ENCODE data around the gene OR4A16.

The OR4A16 gene, protein sequence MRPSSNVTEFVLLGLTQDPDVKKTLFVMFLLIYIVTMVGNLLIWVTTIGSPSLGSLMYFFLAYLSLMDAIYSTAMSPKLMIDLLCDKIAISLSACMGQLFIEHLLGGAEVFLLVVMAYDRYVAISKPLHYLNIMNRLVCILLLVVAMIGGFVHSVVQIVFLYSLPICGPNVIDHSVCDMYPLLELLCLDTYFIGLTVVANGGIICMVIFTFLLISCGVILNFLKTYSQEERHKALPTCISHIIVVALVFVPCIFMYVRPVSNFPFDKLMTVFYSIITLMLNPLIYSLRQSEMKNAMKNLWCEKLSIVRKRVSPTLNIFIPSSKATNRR

DNA sequence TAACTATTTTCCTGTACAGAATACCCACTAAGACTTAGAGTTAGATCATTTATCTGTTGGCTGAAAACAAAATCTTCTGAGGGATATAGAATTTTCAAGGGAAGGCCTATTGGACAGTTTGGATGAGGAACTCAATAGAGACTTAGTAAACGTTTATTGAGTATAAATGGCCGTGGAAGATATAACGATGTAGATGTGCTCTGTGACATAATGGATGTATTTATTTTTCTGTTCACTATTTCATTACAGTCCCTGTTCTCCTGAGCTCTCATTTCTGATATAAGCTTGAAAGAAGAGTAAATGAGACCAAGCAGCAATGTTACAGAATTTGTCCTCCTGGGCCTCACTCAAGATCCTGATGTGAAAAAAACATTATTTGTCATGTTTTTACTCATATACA is at the start of gene OR4A16:
Gene OR4A16, plus strand, starts transcription at position 301 of the 400 bp plus-strand sequence. Its CDS starts 0 bp downstream, at position 301.
- Histone ChIP-seq H3K4me1 (ENCODE audit: control insufficient read depth, insufficient read depth, low read length) (no peaks in the 10 kb centered on the region), H3K27me3 (ENCODE audit: control insufficient read depth, insufficient read depth, low read length) (no peaks in the 10 kb centered on the region), H3K9me3 (ENCODE audit: control insufficient read depth, insufficient read depth, low read length) (peaks cover 85% of the 10 kb centered on the region), H3K4me3 (ENCODE audit: low read depth, low read length) (no peak within 1 kb of the TSS), H3K9ac (ENCODE audit: low read depth, low read length) (no peak within 1 kb of the TSS), H3K27ac (ENCODE audit: low read depth, low read length) (no peak within 1 kb of the TSS), H3K36me3 (ENCODE audit: control insufficient read depth, insufficient read depth, low read length) (no peaks in the 10 kb centered on the region)

DNA sequence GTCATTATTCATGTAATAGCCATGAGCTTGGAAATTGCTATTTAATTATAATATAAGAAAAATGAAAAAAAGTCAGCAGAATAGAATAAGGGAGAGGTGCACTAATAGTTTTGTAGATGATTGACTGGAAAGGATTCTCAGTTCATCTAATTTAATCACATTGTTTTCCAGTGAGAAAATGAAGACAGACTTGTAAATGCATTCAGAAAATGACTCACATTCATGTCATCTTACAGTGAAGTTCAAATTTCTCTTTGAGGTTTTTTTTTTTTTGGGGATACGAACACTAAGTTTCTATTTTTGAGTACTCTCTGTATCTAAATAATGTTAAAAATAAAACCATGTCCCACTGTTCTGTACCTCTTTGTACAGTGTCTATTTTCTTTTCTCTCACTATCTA is 18.5 kb upstream of the OR4A16 start:
- Histone ChIP-seq H3K4me3 (ENCODE audit: low read depth, low read length) (no peak overlapping the region), H3K9ac (ENCODE audit: low read depth, low read length) (no peak overlapping the region), H3K9me3 (ENCODE audit: control insufficient read depth, insufficient read depth, low read length) (peaks cover 81% of the 10 kb centered on the region), H3K36me3 (ENCODE audit: control insufficient read depth, insufficient read depth, low read length) (no peaks in the 10 kb centered on the region), H3K4me1 (ENCODE audit: control insufficient read depth, insufficient read depth, low read length) (no peaks in the 10 kb centered on the region), H3K27ac (ENCODE audit: low read depth, low read length) (no peak overlapping the region), H3K27me3 (ENCODE audit: control insufficient read depth, insufficient read depth, low read length) (no peaks in the 10 kb centered on the region)

DNA sequence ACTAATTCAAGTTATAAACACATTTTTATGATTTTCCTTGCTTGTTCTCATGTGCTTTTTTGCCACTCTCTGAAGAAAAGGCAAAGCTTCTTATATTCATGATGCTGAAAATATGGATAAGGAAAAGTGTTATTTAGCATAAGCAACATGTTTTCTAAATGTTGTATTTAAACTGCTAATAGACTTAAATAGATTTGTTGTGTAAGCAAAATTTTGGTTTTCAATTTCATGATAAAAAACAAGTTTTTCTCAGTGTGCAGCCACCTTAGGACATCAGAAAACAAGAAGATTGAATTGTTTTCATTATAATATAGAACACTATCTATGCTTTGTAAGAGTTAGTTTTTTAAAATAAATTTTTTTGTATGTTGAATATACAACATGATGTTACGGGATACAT is 2.3 kb downstream of the OR4A16 start:
- no peak overlapping the region for H3K9ac ChIP-seq (ENCODE audit: low read depth, low read length)
- no peak overlapping the region for H3K4me3 ChIP-seq (ENCODE audit: low read depth, low read length)
- H3K9me3 ChIP-seq (ENCODE audit: control insufficient read depth, insufficient read depth, low read length) = peaks cover 89% of the 10 kb centered on the region
- no peaks in the 10 kb centered on the region for H3K27me3 ChIP-seq (ENCODE audit: control insufficient read depth, insufficient read depth, low read length)
- H3K36me3 ChIP-seq (ENCODE audit: control insufficient read depth, insufficient read depth, low read length) = no peaks in the 10 kb centered on the region
- H3K4me1 ChIP-seq (ENCODE audit: control insufficient read depth, insufficient read depth, low read length) = no peaks in the 10 kb centered on the region
- no peak overlapping the region for H3K27ac ChIP-seq (ENCODE audit: low read depth, low read length)

DNA sequence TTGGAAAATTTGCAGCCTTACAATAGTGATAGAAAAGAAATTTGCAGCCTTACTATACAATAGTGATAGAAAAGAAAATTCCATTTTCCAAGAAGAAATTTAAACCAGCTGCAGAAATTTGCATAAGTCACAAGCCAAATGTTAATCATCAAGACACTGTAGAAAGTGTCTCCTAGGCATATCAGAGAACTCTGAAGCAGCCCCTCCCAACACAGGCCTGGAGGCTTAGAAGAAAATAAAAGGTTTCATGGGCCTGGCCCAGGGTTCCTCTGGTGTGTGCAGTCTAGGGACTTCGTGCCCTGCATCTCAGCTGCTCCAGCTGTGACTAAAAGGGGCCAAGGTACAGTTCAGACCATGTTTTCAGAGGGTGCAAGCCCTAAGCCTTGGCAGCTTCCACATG is 6.0 kb downstream of the OR4A16 start:
- no peaks in the 10 kb centered on the region for H3K4me1 ChIP-seq (ENCODE audit: control insufficient read depth, insufficient read depth, low read length)
- no peaks in the 10 kb centered on the region for H3K36me3 ChIP-seq (ENCODE audit: control insufficient read depth, insufficient read depth, low read length)
- H3K4me3 ChIP-seq (ENCODE audit: low read depth, low read length) = no peak overlapping the region
- H3K9me3 ChIP-seq (ENCODE audit: control insufficient read depth, insufficient read depth, low read length) = peaks cover 93% of the 10 kb centered on the region
- no peak overlapping the region for H3K27ac ChIP-seq (ENCODE audit: low read depth, low read length)
- no peaks in the 10 kb centered on the region for H3K27me3 ChIP-seq (ENCODE audit: control insufficient read depth, insufficient read depth, low read length)
- no peak overlapping the region for H3K9ac ChIP-seq (ENCODE audit: low read depth, low read length)

DNA sequence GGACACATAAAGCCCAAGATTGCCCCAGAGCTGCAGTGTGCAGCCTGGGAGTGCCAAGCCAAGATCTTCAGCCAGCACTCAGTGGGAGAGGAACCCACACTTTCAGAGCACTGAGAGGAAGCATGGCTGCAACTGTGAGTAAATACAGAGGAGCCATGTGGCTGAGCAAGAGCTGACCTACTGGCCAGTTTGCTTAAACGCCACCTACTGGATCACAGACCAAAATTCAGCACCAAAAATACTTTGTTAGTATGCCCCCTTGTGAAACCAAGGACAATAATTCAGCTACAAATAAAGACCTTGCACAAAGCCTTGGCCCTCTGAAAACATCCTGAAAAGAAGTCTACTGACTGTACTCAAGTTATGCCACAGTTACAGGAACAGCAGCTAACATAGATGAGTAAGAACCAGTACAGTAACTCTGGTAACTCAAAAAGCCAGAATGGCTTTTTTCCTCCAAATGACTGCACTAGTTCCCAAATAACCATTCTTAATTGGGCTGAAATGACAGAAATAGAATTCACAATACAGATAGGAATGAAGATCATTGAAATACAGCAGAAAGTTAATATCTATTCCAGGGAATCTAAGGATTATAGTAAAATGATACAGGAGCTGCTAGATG is 14.7 kb downstream of the OR4A16 start:
- Histone ChIP-seq H3K27me3 (ENCODE audit: control insufficient read depth, insufficient read depth, low read length) (no peaks in the 10 kb centered on the region), H3K4me3 (ENCODE audit: low read depth, low read length) (no peak overlapping the region), H3K4me1 (ENCODE audit: control insufficient read depth, insufficient read depth, low read length) (no peaks in the 10 kb centered on the region), H3K27ac (ENCODE audit: low read depth, low read length) (no peak overlapping the region), H3K36me3 (ENCODE audit: control insufficient read depth, insufficient read depth, low read length) (no peaks in the 10 kb centered on the region), H3K9ac (ENCODE audit: low read depth, low read length) (no peak overlapping the region), H3K9me3 (ENCODE audit: control insufficient read depth, insufficient read depth, low read length) (peaks cover 99% of the 10 kb centered on the region)

DNA sequence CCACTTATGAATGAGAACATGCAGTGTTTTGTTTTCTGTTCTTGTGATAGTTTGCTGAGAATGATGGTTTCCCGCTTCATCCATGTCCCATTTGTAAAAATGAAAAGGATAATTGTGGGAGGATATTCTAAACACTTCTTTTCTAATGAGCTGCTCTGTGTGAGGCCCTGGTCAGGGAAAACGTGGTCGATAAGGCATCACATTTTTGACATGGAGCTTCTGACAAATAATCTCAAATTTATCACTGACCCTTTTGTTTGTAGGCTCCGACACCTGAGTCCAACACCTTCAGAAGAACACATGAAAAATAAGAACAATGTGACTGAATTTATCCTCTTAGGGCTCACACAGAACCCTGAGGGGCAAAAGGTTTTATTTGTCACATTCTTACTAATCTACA is 24.7 kb downstream of the OR4A16 start, which contains the start of gene OR4A15:
Gene OR4A15, plus strand, starts transcription at position 301 of the 400 bp plus-strand sequence. Its CDS starts 0 bp downstream, at position 301.
- H3K27ac ChIP-seq (ENCODE audit: low read depth, low read length) = no peak within 1 kb of the TSS
- H3K9me3 ChIP-seq (ENCODE audit: control insufficient read depth, insufficient read depth, low read length) = peaks cover 89% of the 10 kb centered on the region
- H3K27me3 ChIP-seq (ENCODE audit: control insufficient read depth, insufficient read depth, low read length) = no peaks in the 10 kb centered on the region
- H3K4me3 ChIP-seq (ENCODE audit: low read depth, low read length) = no peak within 1 kb of the TSS
- H3K4me1 ChIP-seq (ENCODE audit: control insufficient read depth, insufficient read depth, low read length) = no peaks in the 10 kb centered on the region
- no peaks in the 10 kb centered on the region for H3K36me3 ChIP-seq (ENCODE audit: control insufficient read depth, insufficient read depth, low read length)
- H3K9ac ChIP-seq (ENCODE audit: low read depth, low read length) = no peak within 1 kb of the TSS

All from HUES48 (cell line).